H1 (cell line): ENCODE data around the gene TRABD. TPM values are rescaled to one million over a fixed set of nuclear protein-coding genes. Genes with fewer than 3 reads are reported as not detected.

Experiments used
- KDM1A ChIP-seq: fragments of 200-600, 300-600 bp; sonication (generic); IDR thresholded peaks from 2 replicates; pipeline ENCODE4 v1.7.1; 2016; ENCODE audit warnings: mild to moderate bottlenecking, low read length, borderline replicate concordance
- SIRT6 ChIP-seq: IDR thresholded peaks from one replicate; pipeline ENCODE4 v1.7.1; 2012; ENCODE audit warnings: low read length, inconsistent platforms
- polyA plus RNA-seq, 7 experiments: library from polyadenylated mRNA; depleted of rRNA in 3 of 7; stranded (reverse) in 5 of 7; unstranded in 2 of 7; fragments of >200 nt in 5 of 7; fragments of 200-250 nt in 2 of 7; gene quantifications; 1 replicate in 5 of 7; 2 replicates in 1 of 7; 4 replicates in 1 of 7; pipeline versions ENCODE4 v1.2.1 to v1.2.3, GENCODE V29; 2011 to 2013; ENCODE audit warnings: missing spikeins in 2 of 7, mixed read lengths in 2 of 7
- total RNA-seq: library from RNA; stranded (reverse); fragmentation: NEBNext Ultra II Directional; extraction: Animal tissue kit (Norgen Biotek cat#: 25700); gene quantifications from 2 replicates; pipeline ENCODE4 v1.2.1, GENCODE V29; 2021

TRABD gene
- total and polyA plus RNA-seq, 2 of the 8 experiments (the other 6 are each of a cell fraction or from before 2014, with no cell fraction given): 44.2 to 57.5 TPM

DNA sequence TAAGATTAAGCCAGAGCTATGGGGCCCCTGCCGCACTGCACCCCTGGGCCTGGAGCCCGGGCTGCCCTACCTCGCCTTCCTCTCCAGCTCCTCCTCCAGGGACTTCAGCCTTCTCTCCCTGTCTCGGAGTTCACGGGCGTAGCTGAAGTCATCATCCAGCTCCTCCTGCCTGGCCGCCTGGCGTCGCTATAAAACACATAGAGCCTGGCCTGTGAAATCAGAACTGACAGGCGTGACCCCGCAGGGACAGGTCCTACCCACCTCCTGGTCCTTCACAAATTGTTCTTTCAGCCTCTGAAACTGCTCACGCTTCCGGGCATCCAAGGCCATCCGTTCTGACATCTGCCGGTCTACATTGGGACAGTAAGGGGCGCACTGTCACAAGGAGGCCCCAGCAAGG lies 38.4 kb downstream of the TRABD start (continued):
- no peak for TF ChIP-seq SIRT6
- TF ChIP-seq KDM1A: no peak
